MCF 10A (cell line): Measurements from ENCODE around the gene TBC1D17. TPM values are rescaled to one million over a fixed set of nuclear protein-coding genes. Genes with fewer than 3 reads are reported as not detected.

Experiments
- BruUV-seq: library from RNA; stranded (reverse); fragments of 400-500 nt; replicated peaks from 2 replicates; lab custom pipeline; 2021; lab: Mats Ljungman, UMichigan
- CTCF ChIA-PET: fragments of 300-600 bp; sonication (Branson Sonifier 250); formaldehyde crosslinking; extraction: SDS; loops from one replicate; lab custom pipeline; 2021; ENCODE audit warnings: antibody characterized with exemption, inconsistent platforms; lab: Yijun Ruan, JAX
- POLR2A ChIA-PET: fragments of 300-600, 350-650 bp; sonication (Branson Sonifier 250); formaldehyde crosslinking; extraction: SDS; loops from one replicate; lab custom pipeline; 2020; ENCODE audit warnings: antibody characterized with exemption, inconsistent platforms; lab: Yijun Ruan, JAX
- DNase-seq: peaks from one replicate; pipeline ENCODE4 v3.0.0-alpha.2; 2018; ENCODE audit not compliant: unreplicated experiment
- H3K27ac Mint-ChIP-seq: one replicate; pipeline ENCODE4 v1.8.0; 2022; ENCODE audit warnings: mild to moderate bottlenecking, low read depth, mixed read lengths; ENCODE audit not compliant: unreplicated experiment
- H3K27me3 Mint-ChIP-seq: one replicate; pipeline ENCODE4 v1.8.0; 2022; ENCODE audit warnings: mixed read lengths; ENCODE audit not compliant: insufficient read depth, unreplicated experiment
- H3K36me3 Mint-ChIP-seq: one replicate; pipeline ENCODE4 v1.8.0; 2022; ENCODE audit warnings: mild to moderate bottlenecking, moderate library complexity, mixed read lengths; ENCODE audit not compliant: insufficient read depth, unreplicated experiment
- H3K4me1 Mint-ChIP-seq: one replicate; pipeline ENCODE4 v1.8.0; 2022; ENCODE audit warnings: mixed read lengths; ENCODE audit not compliant: insufficient read depth, unreplicated experiment
- H3K4me3 Mint-ChIP-seq: one replicate; pipeline ENCODE4 v1.8.0; 2022; ENCODE audit warnings: mild to moderate bottlenecking, moderate library complexity, mixed read lengths; ENCODE audit not compliant: unreplicated experiment
- H3K9me3 Mint-ChIP-seq: one replicate; pipeline ENCODE4 v1.8.0; 2022; ENCODE audit warnings: mixed read lengths; ENCODE audit not compliant: unreplicated experiment
- CTCF ChIP-seq: fragments of 200-600 bp; IDR thresholded peaks from one replicate; pipeline ENCODE4 v1.8.0; 2022; ENCODE audit warnings: antibody characterized with exemption, mild to moderate bottlenecking; ENCODE audit not compliant: unreplicated experiment
- intact Hi-C: fragments of 100-400 bp; cut with micrococcal nuclease; formaldehyde crosslinking; loops from 2 replicates; pipeline ENCODE4 v1.14.1; 2022
- total RNA-seq: library from RNA; stranded (reverse); gene quantifications from 2 replicates; pipeline ENCODE4 v1.2.3, GENCODE V29; 2022

Gene TBC1D17
- total RNA-seq, 1 experiment from 2014 or later: 25.5 TPM

GRCh38 chr19:49847731-49848696 is 29.5 kb upstream of the TBC1D17 start:
- TF ChIP-seq CTCF: no peak
- intact Hi-C loops: no loop called here
- Mint-ChIP-seq H3K27me3 (no peaks in the 10 kb centered on the region), H3K27ac (peak overlapping the region; percentile 69), H3K4me3 (peak overlapping the region; percentile 66), H3K9me3 (peaks cover 6% of the 10 kb centered on the region), H3K36me3 (peaks cover 11% of the 10 kb centered on the region), H3K4me1 (peaks cover 26% of the 10 kb centered on the region)
- CTCF ChIA-PET: interaction anchor here (0.6 to 0.9 kb wide), 5 partner anchors 16 to 343 kb away, joined by 3 to 5 read pairs (median 3); no protein-coding TSS in a partner anchor
- peak; percentile 92 for DNase-seq
- BruUV-seq: no TSS peak
- POLR2A ChIA-PET: interaction anchor here (0.7 to 3.2 kb wide), 16 partner anchors 9 to 395 kb away, joined by 3 to 17 read pairs (median 5); partner anchors contain the start of genes AKT1S1, ALDH16A1, AP2A1 and FUZ

GRCh38 chr19:49848938-49849337 is 28.6 kb upstream of the TBC1D17 start:
- POLR2A ChIA-PET: interaction anchor here (0.6 to 3.2 kb wide), 13 partner anchors 15 to 976 kb away, joined by 3 to 30 read pairs (median 5); partner anchors contain the start of genes AP2A1, FUZ, MED25 and NOSIP
- no TSS peak for BruUV-seq
- peaks cover 6% of the 10 kb centered on the region for H3K9me3 Mint-ChIP-seq
- CTCF ChIA-PET: interaction anchor here (0.7 to 0.8 kb wide), 2 partner anchors 15 to 96 kb away, joined by 3 read pairs; no protein-coding TSS in a partner anchor
- no peak for TF ChIP-seq CTCF
- no peak overlapping the region for H3K27ac Mint-ChIP-seq
- DNase-seq: no peak
- H3K36me3 Mint-ChIP-seq: peaks cover 11% of the 10 kb centered on the region
- no peaks in the 10 kb centered on the region for H3K27me3 Mint-ChIP-seq
- peak overlapping the region; percentile 66 for H3K4me3 Mint-ChIP-seq
- H3K4me1 Mint-ChIP-seq: peaks cover 32% of the 10 kb centered on the region
- intact Hi-C loops: no loop called here

DNA sequence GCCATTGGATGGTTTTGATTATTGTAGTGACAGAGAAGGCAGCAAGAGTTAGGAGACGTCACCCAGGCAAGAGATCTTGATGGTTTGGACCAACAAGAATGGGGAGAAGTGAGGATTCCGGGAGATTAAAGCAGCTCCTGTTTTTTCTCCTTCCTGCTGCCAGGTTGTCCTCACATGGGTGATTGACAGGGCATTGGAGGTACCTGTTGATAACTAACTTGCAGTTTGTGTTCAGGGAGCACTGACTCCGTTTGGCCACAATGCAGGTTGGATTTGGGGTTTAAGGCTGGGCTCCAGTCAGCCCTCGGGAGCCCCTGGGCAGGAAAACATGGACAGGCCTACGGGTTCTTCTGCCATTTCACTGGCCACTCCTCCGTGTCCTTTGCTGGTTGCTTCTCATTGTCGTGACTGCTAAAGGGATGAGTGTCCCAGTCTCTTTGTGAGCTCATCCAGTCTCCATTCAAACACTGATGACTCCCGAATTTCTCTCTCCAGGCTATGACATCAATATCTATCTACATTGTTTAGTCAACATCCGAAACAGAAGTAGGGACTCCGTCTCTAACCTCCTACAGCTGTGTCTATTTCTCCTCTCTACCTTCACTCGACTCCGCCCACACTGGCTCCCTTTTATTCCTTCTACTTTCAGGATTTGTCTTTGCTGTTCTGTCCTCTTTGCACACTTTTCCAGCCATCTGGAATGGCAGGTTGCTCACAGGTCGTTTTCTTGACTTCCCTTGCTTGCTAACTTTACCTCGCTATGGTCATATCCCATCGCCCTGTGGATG is 27.9 kb upstream of the TBC1D17 start:
- Mint-ChIP-seq H3K36me3 (peaks cover 11% of the 10 kb centered on the region), H3K27me3 (no peaks in the 10 kb centered on the region), H3K4me1 (peaks cover 32% of the 10 kb centered on the region), H3K4me3 (peak overlapping the region; percentile 84), H3K27ac (peak overlapping the region; percentile 89), H3K9me3 (peaks cover 6% of the 10 kb centered on the region)
- intact Hi-C loops: loop anchor here (1.0 to 10.0 kb wide), 3 partner anchors 36 to 175 kb away; partner anchors contain the start of genes AP2A1, FUZ and PRMT1
- ChIA-PET CTCF (interaction anchor here (1.1 kb wide), 1 partner anchor 166 kb away, joined by 5 read pairs; no protein-coding TSS in a partner anchor), POLR2A (interaction anchor here (0.6 to 4.3 kb wide), 23 partner anchors 10 to 269 kb away, joined by 3 to 40 read pairs (median 6); partner anchors contain the start of genes AKT1S1, AP2A1, FUZ and MED25)
- BruUV-seq: no TSS peak
- TF ChIP-seq CTCF: no peak
- DNase-seq: no peak
